HepG2 (cell line): ENCODE data around the gene AUTS2.

Source experiments
- EZH2 ChIP-seq: conservative IDR thresholded peaks from 2 replicates; pipeline ENCODE4 v1.6.1; 2012; ENCODE audit warnings: mild to moderate bottlenecking, low read depth, low read length, moderate library complexity
- FOXJ3 ChIP-seq: sonication (generic); formaldehyde crosslinking; IDR thresholded peaks from 2 replicates; pipeline ENCODE4 v1.4.0; 2020; ENCODE audit warnings: missing genetic modification reagents, mild to moderate bottlenecking, borderline replicate concordance
- HOXA7 ChIP-seq: sonication (generic); formaldehyde crosslinking; IDR thresholded peaks from 2 replicates; pipeline ENCODE4 v1.8.1; 2022; ENCODE audit warnings: mild to moderate bottlenecking, missing genetic modification reagents, moderate library complexity
- KDM5A ChIP-seq: fragments of 200-600 bp; sonication (generic); IDR thresholded peaks from 2 replicates; pipeline ENCODE4 v1.7.0; 2018; ENCODE audit warnings: antibody characterized with exemption, mild to moderate bottlenecking, low read length, borderline replicate concordance
- NCOR1 ChIP-seq: fragments of 200-600 bp; sonication (generic); IDR thresholded peaks from 2 replicates; pipeline ENCODE4 v1.7.0; 2017; ENCODE audit warnings: antibody characterized with exemption, low read length, borderline replicate concordance
- NFYB ChIP-seq: sonication (generic); formaldehyde crosslinking; IDR thresholded peaks from 2 replicates; pipeline ENCODE4 v1.4.0; 2020; ENCODE audit warnings: missing genetic modification reagents
- RNF2 ChIP-seq: fragments of 450-650 bp; conservative IDR thresholded peaks from 2 replicates; pipeline ENCODE4 v1.6.1; 2016; ENCODE audit warnings: low read depth
- ZNF12 ChIP-seq: sonication (generic); formaldehyde crosslinking; IDR thresholded peaks from 2 replicates; pipeline ENCODE4 v1.5.0; 2020; ENCODE audit warnings: missing genetic modification reagents
- ZNF256 ChIP-seq: sonication (generic); formaldehyde crosslinking; conservative IDR thresholded peaks from 2 replicates; pipeline ENCODE4 v1.4.0; 2020; ENCODE audit warnings: missing genetic modification reagents
- ZNF33B ChIP-seq: sonication (generic); formaldehyde crosslinking; IDR thresholded peaks from 2 replicates; pipeline ENCODE4 v1.5.1; 2020; ENCODE audit warnings: mild to moderate bottlenecking, missing genetic modification reagents
- ZNF75D ChIP-seq: sonication (generic); formaldehyde crosslinking; IDR thresholded peaks from 2 replicates; pipeline ENCODE4 v1.8.1; 2023; ENCODE audit warnings: missing genetic modification reagents, mild to moderate bottlenecking, borderline replicate concordance
- TF ChIP-seq, protein P1 (sequence below): sonication (generic); formaldehyde crosslinking; IDR thresholded peaks from 2 replicates; pipeline ENCODE4 v1.9.0; 2022; ENCODE audit warnings: low read depth, missing genetic modification reagents
- TF ChIP-seq, protein P2 (sequence below): sonication (generic); formaldehyde crosslinking; IDR thresholded peaks from 2 replicates; pipeline ENCODE4 v1.8.1; 2023; ENCODE audit warnings: mild to moderate bottlenecking, missing genetic modification reagents
- TF ChIP-seq, protein P3 (sequence below): sonication (generic); formaldehyde crosslinking; IDR thresholded peaks from 2 replicates; pipeline ENCODE4 v1.5.0; 2020; ENCODE audit warnings: mild to moderate bottlenecking, missing genetic modification reagents, moderate library complexity

DNA sequence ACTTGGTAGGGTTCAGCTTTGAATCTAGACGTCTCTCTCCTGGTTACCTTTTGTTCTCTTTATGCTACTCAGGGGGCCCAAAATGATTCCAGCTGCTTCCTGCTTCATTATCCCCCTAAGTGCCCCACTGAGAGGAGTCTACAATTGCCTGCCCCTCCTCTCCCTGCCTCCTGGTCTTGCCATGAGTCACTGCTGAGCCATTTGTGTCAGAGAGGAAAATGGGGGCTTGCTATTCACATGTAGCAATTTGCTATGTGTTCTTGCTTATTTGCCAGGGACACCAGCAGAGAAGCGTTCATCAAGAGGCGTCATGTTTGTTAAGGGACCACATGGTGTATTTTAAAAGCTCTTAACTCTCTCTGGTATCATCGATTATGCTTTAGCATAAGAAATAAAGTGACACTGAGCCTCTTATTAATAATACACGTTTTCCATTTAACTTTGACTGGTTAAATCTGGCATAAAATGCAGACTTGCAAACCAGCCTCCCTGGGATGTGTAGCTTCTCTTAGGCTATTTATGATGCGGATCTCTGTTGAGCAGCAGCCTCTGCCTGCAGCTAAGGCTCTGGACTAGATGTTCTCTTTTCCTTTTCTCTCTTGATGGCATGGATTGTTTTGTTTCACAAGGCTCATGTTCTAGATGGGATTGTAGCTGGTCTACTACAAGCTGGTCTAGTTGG, 239.3 kb downstream of the AUTS2 start:
- TF ChIP-seq KDM5A, result no peak
- no peak for TF ChIP-seq RNF2
- TF ChIP-seq ZNF12 (CRISPR knock-in tag), result no peak
- TF ChIP-seq FOXJ3 (CRISPR knock-in tag), result no peak
- no peak for TF ChIP-seq ZNF33B (CRISPR knock-in tag)
- no peak for TF ChIP-seq NCOR1
- TF ChIP-seq, protein P1, sequence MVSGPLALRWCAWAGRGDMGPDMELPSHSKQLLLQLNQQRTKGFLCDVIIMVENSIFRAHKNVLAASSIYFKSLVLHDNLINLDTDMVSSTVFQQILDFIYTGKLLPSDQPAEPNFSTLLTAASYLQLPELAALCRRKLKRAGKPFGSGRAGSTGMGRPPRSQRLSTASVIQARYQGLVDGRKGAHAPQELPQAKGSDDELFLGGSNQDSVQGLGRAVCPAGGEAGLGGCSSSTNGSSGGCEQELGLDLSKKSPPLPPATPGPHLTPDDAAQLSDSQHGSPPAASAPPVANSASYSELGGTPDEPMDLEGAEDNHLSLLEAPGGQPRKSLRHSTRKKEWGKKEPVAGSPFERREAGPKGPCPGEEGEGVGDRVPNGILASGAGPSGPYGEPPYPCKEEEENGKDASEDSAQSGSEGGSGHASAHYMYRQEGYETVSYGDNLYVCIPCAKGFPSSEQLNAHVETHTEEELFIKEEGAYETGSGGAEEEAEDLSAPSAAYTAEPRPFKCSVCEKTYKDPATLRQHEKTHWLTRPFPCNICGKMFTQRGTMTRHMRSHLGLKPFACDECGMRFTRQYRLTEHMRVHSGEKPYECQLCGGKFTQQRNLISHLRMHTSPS (CRISPR knock-in tag), result no peak
- no peak for TF ChIP-seq HOXA7 (CRISPR knock-in tag)
- TF ChIP-seq NFYB, result no peak
- no peak for TF ChIP-seq ZNF75D (CRISPR knock-in tag)
- TF ChIP-seq, protein P2, sequence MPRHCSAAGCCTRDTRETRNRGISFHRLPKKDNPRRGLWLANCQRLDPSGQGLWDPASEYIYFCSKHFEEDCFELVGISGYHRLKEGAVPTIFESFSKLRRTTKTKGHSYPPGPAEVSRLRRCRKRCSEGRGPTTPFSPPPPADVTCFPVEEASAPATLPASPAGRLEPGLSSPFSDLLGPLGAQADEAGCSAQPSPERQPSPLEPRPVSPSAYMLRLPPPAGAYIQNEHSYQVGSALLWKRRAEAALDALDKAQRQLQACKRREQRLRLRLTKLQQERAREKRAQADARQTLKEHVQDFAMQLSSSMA (CRISPR knock-in tag), result no peak
- TF ChIP-seq, protein P3, sequence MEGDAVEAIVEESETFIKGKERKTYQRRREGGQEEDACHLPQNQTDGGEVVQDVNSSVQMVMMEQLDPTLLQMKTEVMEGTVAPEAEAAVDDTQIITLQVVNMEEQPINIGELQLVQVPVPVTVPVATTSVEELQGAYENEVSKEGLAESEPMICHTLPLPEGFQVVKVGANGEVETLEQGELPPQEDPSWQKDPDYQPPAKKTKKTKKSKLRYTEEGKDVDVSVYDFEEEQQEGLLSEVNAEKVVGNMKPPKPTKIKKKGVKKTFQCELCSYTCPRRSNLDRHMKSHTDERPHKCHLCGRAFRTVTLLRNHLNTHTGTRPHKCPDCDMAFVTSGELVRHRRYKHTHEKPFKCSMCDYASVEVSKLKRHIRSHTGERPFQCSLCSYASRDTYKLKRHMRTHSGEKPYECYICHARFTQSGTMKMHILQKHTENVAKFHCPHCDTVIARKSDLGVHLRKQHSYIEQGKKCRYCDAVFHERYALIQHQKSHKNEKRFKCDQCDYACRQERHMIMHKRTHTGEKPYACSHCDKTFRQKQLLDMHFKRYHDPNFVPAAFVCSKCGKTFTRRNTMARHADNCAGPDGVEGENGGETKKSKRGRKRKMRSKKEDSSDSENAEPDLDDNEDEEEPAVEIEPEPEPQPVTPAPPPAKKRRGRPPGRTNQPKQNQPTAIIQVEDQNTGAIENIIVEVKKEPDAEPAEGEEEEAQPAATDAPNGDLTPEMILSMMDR (CRISPR knock-in tag), result no peak
- TF ChIP-seq ZNF256, result no peak
- TF ChIP-seq EZH2, result no peak
